IPS DF 4.7 (cell line): ENCODE measurements around the gene KCNQ2.
"Not testable (repeated sequence)": the region's sequence is repeated elsewhere in the genome, so short reads cannot be mapped to it uniquely, and the experiment has no call there.

Source experiments
- DNase-seq: peaks from one replicate; pipeline ENCODE4 v3.0.0-alpha.2; 2013; ENCODE audit warnings: low spot score; ENCODE audit errors: extremely low read depth

KCNQ2 gene

GRCh38 chr20:63387917-63388316, 84.5 kb downstream of the KCNQ2 start:
- no peak for DNase-seq

DNA sequence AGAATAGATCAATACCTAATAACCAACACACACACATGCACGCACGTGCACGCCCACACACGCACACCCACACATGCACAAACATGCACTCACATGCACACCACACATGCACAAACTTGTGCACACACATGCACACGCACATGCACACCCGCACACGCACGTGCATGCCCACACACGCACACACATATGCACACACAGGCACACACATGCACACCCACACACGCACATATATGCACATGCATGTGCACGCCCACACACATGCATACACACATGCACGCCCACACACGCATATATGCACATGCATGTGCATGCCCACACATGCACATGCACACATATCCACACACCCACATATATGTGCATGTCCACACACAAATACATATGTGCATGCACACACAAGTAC, 85.1 kb downstream of the KCNQ2 start:
- no peak for DNase-seq

- no peak for DNase-seq
These were observed 86.0 kb downstream of the KCNQ2 start for GRCh38 chr20:63386491-63386890.

DNA sequence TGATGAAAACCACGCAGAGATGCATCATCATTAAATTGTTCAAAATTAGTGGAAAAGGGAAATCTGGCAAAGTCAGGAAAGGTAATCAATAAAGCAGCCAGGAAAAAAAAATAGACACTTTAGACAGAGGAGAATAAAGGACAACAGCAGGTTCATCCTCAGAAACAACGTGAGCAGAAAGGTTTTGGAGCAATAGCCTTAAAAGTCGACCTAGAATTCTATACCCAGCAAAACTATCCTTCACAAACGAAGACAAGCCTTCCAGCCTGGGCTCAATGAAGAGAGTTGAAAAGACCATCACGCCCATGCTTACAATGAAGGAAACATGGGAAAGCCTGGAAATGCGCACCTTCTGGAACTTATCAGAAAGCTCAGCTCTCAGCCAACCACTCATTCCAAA, 86.6 kb downstream of the KCNQ2 start:
- no peak for DNase-seq

- DNase-seq = no peak
These were observed 88.1 kb downstream of the KCNQ2 start for GRCh38 chr20:63384336-63384735.

GRCh38 chr20:63383556-63383955, 88.9 kb downstream of the KCNQ2 start:
- DNase-seq = no peak

- no peak for DNase-seq
These were observed 89.7 kb downstream of the KCNQ2 start for GRCh38 chr20:63382551-63383300.

- no peak for DNase-seq
These were observed 90.5 kb downstream of the KCNQ2 start for GRCh38 chr20:63381781-63382431.

DNA sequence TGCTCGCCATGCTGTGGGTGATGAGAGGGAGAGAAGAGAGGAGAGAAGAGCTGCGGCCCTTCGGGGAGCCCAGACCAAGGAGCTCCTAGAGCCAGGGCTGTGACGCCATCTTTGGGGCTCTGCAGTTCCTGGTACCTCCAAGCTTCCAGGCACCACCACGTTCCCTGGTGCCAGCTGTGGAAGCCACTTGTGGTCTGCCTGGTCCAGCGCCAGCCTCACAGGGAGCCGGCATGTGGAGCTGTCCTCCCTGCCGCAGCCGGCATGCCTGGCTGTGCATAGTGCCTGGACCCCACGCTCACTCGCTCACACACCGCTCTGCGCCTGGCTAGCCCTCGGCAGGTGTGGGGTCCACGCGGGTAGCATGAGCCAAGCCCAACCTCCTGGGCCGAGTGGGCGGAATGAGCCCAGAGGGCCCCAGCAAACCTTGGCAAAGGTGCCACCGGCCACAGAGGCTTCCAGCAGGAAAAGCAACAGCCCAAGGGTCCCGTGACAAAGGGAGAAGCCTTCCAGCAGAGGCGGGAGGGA, 92.0 kb downstream of the KCNQ2 start:
- no peak for DNase-seq

- DNase-seq = not testable (repeated sequence)
These were observed 92.6 kb downstream of the KCNQ2 start for GRCh38 chr20:63379872-63380271.

DNA sequence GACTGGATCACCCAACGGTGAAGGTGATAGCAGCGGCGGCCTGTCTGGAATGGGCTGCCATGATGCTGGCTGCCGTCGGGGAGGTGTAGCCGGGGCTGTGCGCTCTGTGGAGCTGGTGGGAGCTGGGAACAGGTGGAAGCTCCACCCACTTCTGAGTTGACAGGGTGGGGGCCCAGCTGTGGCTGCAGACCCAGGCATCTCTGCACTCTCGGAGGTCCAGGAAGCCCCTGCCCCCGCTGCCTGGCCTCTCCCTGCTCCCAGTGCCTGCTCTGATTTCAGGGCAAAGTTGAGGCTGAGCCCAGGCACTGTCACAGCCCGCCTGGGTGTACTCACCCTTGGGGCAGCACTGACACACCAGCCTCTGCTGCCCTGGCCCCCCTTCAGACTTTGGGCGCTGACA, 93.2 kb downstream of the KCNQ2 start:
- no peak for DNase-seq

- DNase-seq = no peak
These were observed 93.8 kb downstream of the KCNQ2 start for GRCh38 chr20:63378626-63379025.

GRCh38 chr20:63377951-63378381, 94.5 kb downstream of the KCNQ2 start:
- DNase-seq = no peak

DNA sequence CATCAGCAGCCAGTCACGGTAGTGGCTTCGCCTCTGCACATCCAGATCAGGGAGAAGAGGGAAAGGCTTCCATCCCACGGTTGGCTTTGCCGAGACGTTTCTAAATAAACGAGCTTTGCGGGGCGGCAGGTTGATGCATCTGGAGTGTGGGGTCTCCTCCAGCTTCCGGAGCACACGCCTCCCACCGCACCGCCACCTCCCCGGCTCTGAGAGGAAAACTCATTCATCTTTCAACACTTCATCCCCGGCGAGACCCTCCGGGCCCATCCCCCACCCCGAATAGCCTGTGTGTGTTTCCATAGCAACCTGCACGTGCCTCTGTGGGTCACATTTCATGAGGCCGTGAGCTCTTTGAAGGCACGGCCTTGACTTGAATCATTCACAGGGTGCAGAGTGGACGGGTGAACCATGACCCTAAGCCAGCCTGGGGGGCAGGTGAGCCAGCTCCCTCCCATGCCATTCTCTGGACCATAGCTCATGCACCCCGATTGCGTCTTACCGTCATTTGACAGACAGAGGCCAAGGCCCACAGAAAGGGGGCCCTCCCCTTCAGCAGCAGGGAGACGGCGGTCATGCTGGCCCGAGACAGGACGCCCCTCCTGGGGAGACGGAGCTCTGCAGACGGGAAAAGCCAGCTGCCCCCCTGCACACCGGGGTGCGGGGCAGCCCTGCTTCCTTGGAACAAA, 95.1 kb downstream of the KCNQ2 start:
- no peak for DNase-seq

DNA sequence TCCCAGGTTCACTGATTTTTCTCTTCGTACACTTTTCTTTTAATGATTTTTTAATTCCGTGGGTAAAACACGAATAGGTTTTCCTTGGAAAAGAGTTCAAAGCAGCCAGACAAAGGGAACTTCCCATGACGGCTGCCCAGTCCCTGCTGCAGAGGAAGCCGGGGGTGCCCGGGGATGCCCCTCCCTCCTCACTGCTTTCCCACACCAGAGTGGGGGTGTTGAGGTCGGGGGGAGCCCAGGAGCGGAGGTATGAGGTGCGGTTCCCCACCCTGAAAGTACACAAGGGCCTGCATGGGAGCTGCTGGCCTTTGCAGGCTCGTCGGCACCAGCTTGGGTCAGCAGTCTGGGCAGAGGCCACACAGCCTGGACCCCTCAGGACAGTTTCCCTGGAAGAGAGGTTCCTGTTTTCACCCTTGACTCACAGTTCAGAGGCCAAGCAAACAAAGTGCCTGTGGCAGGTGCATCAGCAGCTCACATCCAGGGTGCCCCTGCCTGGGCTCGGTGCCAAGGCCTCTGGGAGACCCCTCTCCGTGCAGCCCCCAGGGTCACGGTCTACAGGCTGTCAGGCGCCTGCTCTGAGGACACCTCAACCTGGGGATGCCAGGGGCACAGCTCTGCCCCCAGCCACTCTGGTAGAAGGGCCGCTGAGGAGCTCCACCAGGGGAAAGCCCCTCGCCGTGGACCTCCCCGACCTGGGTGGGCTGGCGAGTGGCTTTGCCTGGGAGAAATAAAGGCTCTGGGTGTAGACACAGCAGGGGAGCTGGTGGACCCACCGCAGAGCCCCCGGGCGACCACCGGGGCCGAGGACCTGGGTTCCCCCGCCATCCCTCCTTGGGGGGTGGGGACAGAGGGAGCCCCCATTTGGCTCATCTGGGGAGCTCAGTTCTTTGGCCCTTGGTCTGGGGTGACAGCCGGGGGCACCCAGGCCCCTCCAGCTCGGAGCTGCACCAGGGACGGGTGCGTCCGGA, 95.9 kb downstream of the KCNQ2 start:
- DNase-seq = no peak

GRCh38 chr20:63375438-63375837, 97.0 kb downstream of the KCNQ2 start:
- no peak for DNase-seq

DNA sequence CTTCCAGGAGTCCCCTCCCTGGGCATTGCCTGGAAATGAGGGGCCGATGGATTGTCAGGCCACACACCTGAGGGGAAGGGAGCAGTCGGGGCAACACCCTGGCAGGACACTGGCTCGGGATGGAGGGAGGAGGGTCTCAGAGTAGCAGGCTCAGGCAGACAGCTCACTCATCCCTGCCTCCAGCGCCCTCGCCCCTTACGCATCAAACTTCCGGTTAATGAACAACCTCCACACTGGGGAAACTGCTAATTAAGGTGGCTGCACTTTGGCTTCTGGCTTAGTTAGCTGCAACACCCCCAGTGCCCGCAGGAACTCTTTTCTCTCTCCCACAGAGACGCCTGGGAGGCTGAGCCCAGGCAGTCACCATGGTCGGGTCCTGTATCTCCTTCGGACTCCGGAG, 98.0 kb downstream of the KCNQ2 start:
- no peak for DNase-seq

DNA sequence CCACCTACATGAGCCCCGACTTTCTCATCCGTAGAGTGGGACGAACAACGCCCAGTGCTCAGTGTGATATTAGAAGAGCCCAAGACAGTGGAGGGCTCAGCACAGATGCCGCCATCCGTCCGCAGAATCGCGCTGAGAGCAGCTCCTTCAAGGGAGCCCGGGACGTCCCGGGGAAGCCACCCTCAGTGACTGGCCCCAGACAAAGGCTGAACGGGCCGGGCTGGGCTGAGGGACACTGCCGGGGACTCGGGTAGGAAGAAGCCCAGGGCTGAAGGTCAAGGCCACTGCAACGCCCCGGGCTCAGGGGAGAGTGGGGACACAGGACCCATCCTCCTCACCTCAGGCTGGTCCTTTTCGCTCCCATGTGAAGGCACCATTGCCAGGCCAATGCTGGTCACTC, 98.5 kb downstream of the KCNQ2 start:
- no peak for DNase-seq

- DNase-seq = no peak
These were observed 99.2 kb downstream of the KCNQ2 start for GRCh38 chr20:63372971-63373885.

GRCh38 chr20:63371291-63371865, 101.1 kb downstream of the KCNQ2 start:
- no peak for DNase-seq
